Upper lobe of left lung (tissue), 6 donors: Measurements from ENCODE around the gene PRKG1. TPM values are rescaled to one million over a fixed set of nuclear protein-coding genes. Genes with fewer than 3 reads are reported as not detected.

Source experiments
- ATAC-seq, 2 donors: fragments of 200-7000 bp; cut with Tn5 transposase; one replicate each; pipeline ENCODE4 v1.9.1; 2022; ENCODE audit warnings: mild to moderate bottlenecking in 2 of 2, moderate library complexity in 2 of 2; ENCODE audit not compliant: low FRiP score in 2 of 2
- DNase-seq, 2 donors: peaks; one replicate each; pipeline ENCODE4 v3.0.0-alpha.2; 2019 to 2020
- H3K27ac ChIP-seq, 4 donors: fragments of 200-600 bp; sonication (generic); one replicate each; pipeline ENCODE4 v1.5.1; 2016 to 2019
- H3K27me3 ChIP-seq, 4 donors: fragments of 200-600 bp; sonication (generic); one replicate each; pipeline ENCODE4 v1.5.1; 2017 to 2019
- H3K36me3 ChIP-seq, 4 donors: fragments of 200-600 bp; sonication (generic); one replicate each; pipeline ENCODE4 v1.5.1; 2016 to 2019
- H3K4me1 ChIP-seq, 4 donors: fragments of 200-600 bp; sonication (generic); one replicate each; pipeline ENCODE4 v1.5.1; 2018 to 2019
- H3K4me3 ChIP-seq, 4 donors: fragments of 200-600 bp; sonication (generic); one replicate each; pipeline ENCODE4 v1.5.1; 2017 to 2019; ENCODE audit warnings: mild to moderate bottlenecking in 2 of 4, moderate library complexity in 1 of 4
- H3K9me3 ChIP-seq, 4 donors: fragments of 200-600 bp; sonication (generic); one replicate each; pipeline ENCODE4 v1.5.1; 2018 to 2019
- EP300 ChIP-seq, 4 donors: sonication (generic); formaldehyde crosslinking; IDR thresholded peaks; one replicate each; pipeline ENCODE4 v1.5.1; 2017; ENCODE audit warnings: antibody characterized with exemption in 4 of 4, control low read depth in 2 of 4
- POLR2A ChIP-seq, 4 donors: fragments of 450-650 bp; IDR thresholded peaks; one replicate each; pipeline ENCODE4 v1.5.1; 2016 to 2017; ENCODE audit warnings: antibody characterized with exemption in 4 of 4, mild to moderate bottlenecking in 2 of 4
- POLR2AphosphoS5 ChIP-seq, 2 donors: sonication (generic); formaldehyde crosslinking; IDR thresholded peaks; one replicate each; pipeline ENCODE4 v1.5.1; 2017; ENCODE audit warnings: antibody characterized with exemption in 2 of 2
- WGBS, 2 donors: methylation state at CpG; one replicate each; pipeline ENCODE4 v1.1.5; 2017 to 2018; 5-methylcytosine and 5-hydroxymethylcytosine counted together
- total RNA-seq, 6 donors: library from RNA; depleted of rRNA in 4 of 6; stranded (reverse); fragments of >200 nt in 4 of 6; gene quantifications; one replicate each; pipeline versions ENCODE4 v1.1.0 to v1.2.1, GENCODE V29; 2016 to 2021
- TF ChIP-seq, protein P1 (sequence below), 6 experiments: fragments of 450-650 bp in 4 of 6; fragments of 200-600 bp in 2 of 6; sonication (generic) in 2 of 6; IDR thresholded peaks; one replicate each; pipeline ENCODE4 v1.5.1; 2016 to 2019; ENCODE audit warnings: antibody characterized with exemption in 6 of 6
- donor health status: DM: no; HTN: no; CAD: no; lungs with moderate emphysema.
- donor health status: DM: no; HTN: yes; CAD: no; lungs with severe emphysema.

The PRKG1 gene
- total RNA-seq, 6 donors from 2014 or later: 12.9 to 43.0 (median 25.0) TPM

GRCh38 chr10:51313251-51313650, 239.0 kb downstream of the PRKG1 start:
- Histone ChIP-seq H3K9me3 (no peaks in the 10 kb centered on the region), H3K27me3 (no peaks in the 10 kb centered on the region), H3K4me3 (no peak overlapping the region), H3K27ac (no peak overlapping the region), H3K4me1 (peaks cover 0 to 5% (median 0%) of the 10 kb centered on the region in 4 donors), H3K36me3 (no peaks in the 10 kb centered on the region)
- TF ChIP-seq POLR2AphosphoS5 (IDR thresholded peaks at IDR 0.05) (no peak), EP300 (IDR thresholded peaks at IDR 0.05) (no peak), POLR2A (IDR thresholded peaks at IDR 0.05) (no peak)
- TF ChIP-seq, protein P1, sequence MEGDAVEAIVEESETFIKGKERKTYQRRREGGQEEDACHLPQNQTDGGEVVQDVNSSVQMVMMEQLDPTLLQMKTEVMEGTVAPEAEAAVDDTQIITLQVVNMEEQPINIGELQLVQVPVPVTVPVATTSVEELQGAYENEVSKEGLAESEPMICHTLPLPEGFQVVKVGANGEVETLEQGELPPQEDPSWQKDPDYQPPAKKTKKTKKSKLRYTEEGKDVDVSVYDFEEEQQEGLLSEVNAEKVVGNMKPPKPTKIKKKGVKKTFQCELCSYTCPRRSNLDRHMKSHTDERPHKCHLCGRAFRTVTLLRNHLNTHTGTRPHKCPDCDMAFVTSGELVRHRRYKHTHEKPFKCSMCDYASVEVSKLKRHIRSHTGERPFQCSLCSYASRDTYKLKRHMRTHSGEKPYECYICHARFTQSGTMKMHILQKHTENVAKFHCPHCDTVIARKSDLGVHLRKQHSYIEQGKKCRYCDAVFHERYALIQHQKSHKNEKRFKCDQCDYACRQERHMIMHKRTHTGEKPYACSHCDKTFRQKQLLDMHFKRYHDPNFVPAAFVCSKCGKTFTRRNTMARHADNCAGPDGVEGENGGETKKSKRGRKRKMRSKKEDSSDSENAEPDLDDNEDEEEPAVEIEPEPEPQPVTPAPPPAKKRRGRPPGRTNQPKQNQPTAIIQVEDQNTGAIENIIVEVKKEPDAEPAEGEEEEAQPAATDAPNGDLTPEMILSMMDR (IDR thresholded peaks at IDR 0.05): no peak
- ATAC-seq: no peak
- DNase-seq: no peak
- WGBS, 2 donors: 83 to 85% methylated on average over 2 of the region's 2 CpGs

DNA sequence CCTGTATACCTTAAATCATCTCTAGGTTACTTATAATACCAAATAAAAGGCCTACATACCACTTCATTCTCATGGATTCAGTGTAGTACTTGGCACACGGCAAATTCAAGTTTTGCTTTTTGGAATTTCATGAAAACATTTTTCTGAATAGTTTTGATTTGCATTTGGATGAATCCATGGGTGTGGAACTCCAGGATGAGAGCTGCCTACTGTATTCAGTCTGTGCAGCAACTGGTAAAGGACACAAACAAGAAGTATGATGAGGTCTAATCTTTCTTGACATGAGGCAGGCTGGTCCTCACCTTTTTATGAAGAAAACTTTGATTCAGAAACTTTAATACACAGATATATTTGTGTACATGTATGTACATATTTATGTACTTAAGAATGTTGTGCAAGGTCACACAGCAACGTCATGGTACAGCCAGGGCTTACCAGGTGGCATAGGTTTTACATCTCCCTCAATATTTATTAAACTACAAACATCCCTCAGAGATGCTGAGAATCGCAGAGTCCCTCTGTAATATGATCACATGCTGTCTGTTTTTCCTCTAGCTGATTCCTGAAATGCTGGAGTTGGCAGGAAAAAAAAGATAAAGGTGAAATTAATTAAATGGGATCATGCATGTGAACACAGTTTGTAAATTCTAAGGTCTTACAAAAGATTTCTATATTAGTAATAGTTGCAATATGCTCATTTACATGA, 239.6 kb downstream of the PRKG1 start:
- H3K4me3 ChIP-seq: no peak overlapping the region
- H3K9me3 ChIP-seq: no peaks in the 10 kb centered on the region
- DNase-seq: no peak
- WGBS, 2 donors: 71 to 74% methylated on average over 3 of the region's 3 CpGs
- TF ChIP-seq, protein P1 (IDR thresholded peaks at IDR 0.05): no peak
- no peak for TF ChIP-seq EP300 (IDR thresholded peaks at IDR 0.05)
- no peak for TF ChIP-seq POLR2AphosphoS5 (IDR thresholded peaks at IDR 0.05)
- TF ChIP-seq POLR2A (IDR thresholded peaks at IDR 0.05): no peak
- peaks cover 0 to 5% (median 0%) of the 10 kb centered on the region in 4 donors for H3K4me1 ChIP-seq
- no peak overlapping the region for H3K27ac ChIP-seq
- no peaks in the 10 kb centered on the region for H3K27me3 ChIP-seq
- no peaks in the 10 kb centered on the region for H3K36me3 ChIP-seq
- no peak for ATAC-seq

DNA sequence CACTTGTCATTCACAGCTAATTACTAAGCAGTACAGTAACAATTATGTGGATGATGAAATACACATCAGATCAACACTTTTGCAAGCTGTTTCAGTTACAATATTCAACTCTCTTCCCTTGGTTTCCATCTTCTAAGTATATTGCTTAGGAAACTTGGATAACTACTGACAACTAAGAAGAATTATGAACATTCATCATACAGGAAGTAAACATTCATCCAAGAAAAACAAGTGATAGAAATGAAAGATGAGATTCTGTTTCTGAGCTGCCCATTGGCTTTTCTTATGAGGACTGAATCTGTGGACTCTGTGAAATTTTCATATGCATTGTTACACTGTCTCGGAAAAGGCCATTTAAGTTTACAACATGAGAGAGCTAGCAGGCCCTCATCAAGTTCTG, 240.2 kb downstream of the PRKG1 start:
- DNase-seq (no peak), ATAC-seq (no peak)
- H3K4me3 ChIP-seq: no peak overlapping the region
- no peaks in the 10 kb centered on the region for H3K36me3 ChIP-seq
- H3K9me3 ChIP-seq: no peaks in the 10 kb centered on the region
- peaks cover 0 to 5% (median 0%) of the 10 kb centered on the region in 4 donors for H3K4me1 ChIP-seq
- H3K27ac ChIP-seq: no peak overlapping the region
- H3K27me3 ChIP-seq: no peaks in the 10 kb centered on the region
- WGBS, 2 donors: 56 to 95% methylated on average over 1 of the region's 1 CpG
- TF ChIP-seq POLR2A (IDR thresholded peaks at IDR 0.05) (no peak), EP300 (IDR thresholded peaks at IDR 0.05) (no peak), POLR2AphosphoS5 (IDR thresholded peaks at IDR 0.05) (no peak)

DNA sequence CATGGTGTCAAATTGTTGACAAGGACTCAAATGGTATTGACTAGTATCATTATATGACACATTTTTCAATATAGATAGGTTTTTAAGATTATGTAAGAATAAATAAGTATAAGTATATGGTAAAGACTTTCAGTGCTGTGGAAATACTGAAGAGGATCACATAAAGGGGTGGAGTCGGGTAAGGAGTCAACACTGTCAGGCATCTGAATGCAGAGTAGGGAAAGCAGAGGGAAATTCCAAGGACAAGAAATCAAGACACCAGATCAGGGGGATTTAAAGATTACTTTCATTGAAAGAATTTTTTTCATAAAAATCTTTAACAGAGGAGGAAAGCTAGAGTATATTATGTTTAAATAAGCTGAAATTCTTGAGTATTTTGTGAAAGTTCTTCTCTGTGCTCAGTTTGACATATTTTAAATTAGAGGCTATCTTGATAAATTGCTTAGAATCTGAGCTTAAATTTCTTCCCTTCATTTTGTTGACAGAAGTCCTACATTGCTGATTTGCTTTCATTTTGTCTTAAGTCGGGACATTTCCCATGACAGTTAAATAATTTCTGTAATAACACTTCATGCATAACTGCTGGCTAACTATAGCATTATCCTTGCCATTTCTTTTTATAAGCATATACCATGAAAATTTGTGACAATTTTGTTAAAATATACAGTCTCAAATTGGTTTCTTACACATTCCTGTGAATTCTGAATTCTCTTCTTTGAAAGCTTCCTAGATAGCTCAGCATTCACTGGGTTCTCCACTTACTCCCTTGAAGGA, 244.3 kb downstream of the PRKG1 start:
- Histone ChIP-seq H3K4me3 (no peak overlapping the region), H3K9me3 (no peaks in the 10 kb centered on the region), H3K27me3 (no peaks in the 10 kb centered on the region), H3K4me1 (peaks cover 0 to 3% (median 0%) of the 10 kb centered on the region in 4 donors), H3K27ac (no peak overlapping the region), H3K36me3 (no peaks in the 10 kb centered on the region)
- ATAC-seq (no peak), DNase-seq (no peak)
- TF ChIP-seq POLR2A (IDR thresholded peaks at IDR 0.05) (no peak), POLR2AphosphoS5 (IDR thresholded peaks at IDR 0.05) (no peak), EP300 (IDR thresholded peaks at IDR 0.05) (no peak)
- TF ChIP-seq, protein P1 (IDR thresholded peaks at IDR 0.05): no peak
- 86 to 87% methylated on average over 2 of the region's 2 CpGs for WGBS, 2 donors

GRCh38 chr10:51319173-51319435, 244.8 kb downstream of the PRKG1 start:
- ATAC-seq: no peak
- no peak for TF ChIP-seq POLR2A (IDR thresholded peaks at IDR 0.05)
- TF ChIP-seq, protein P1 (IDR thresholded peaks at IDR 0.05): no peak
- no peak for TF ChIP-seq EP300 (IDR thresholded peaks at IDR 0.05)
- TF ChIP-seq POLR2AphosphoS5 (IDR thresholded peaks at IDR 0.05): no peak

More at GRCh38 chr10:51319173-51319435, 244.8 kb downstream of the PRKG1 start:
- Histone ChIP-seq H3K9me3 (no peaks in the 10 kb centered on the region), H3K27ac (no peak overlapping the region), H3K4me3 (no peak overlapping the region), H3K36me3 (no peaks in the 10 kb centered on the region), H3K27me3 (no peaks in the 10 kb centered on the region), H3K4me1 (no peaks in the 10 kb centered on the region)
- DNase-seq: no peak
- 48 to 68% methylated on average over 1 of the region's 1 CpG for WGBS, 2 donors
